ENCODE results near the gene BAK1.
"Not testable (repeated sequence)": the region's sequence is repeated elsewhere in the genome, so short reads cannot be mapped to it uniquely, and the experiment has no call there.

Gene BAK1

DNA sequence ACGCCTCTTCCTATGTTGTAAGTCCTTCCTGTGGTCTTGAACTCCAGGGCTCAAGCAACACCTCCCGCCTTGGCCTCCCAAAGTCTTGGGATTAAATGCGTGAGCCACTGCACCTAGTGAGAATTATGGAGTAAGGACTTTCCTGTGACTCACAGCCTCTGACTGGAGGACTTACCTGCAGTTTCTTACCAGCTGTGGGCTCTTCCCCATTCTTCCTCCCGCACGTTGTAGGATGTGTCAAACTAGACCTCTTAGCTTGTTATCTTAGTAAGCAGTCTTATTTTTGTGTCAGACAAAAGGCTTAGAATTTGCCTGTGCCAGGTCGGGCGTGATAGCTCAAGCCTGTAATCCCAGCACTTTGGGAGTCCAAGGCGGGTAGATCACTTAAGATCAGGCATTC, 30.9 kb downstream of the BAK1 start:
- DNase-seq = no peak

DNA sequence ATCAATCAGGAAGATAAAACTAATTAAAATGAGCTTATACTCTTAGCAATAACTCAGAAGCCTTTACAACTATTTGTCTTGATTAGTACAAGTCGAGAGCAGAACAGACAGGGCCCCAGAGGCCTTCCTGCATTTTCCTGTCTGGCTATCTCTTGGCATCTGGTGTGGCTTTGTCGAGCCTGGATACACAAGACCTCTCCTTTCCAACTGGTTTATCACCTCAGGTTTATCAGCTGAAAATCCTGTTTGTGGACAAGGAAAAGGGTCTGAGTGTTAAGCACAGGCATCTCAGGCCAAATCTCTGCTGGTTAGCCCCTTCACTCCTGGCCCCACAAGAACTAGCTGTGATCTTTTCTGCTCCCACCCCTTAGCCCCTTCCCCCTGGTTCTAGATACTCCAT, 32.6 kb downstream of the BAK1 start:
- no peak for DNase-seq

DNA sequence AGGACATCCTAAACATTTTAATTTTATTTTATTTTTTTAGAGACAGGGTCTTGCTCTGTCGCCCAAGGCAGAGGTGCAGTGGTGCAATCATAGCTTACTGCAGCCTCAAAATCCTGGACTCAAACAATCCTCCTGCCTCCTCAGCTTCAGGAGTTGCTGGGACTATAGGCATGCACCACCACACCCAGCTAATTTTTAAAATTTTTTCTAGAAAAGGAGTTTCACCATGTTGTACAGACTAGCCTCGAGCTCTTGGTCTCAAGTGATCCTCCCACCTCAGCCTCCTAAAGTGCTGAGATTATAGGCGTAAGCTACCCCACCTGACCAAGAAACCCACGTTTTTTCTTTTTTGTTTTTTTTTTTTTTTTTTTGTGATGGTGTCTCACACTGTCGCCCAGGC, 33.3 kb downstream of the BAK1 start:
- DNase-seq = no peak

DNA sequence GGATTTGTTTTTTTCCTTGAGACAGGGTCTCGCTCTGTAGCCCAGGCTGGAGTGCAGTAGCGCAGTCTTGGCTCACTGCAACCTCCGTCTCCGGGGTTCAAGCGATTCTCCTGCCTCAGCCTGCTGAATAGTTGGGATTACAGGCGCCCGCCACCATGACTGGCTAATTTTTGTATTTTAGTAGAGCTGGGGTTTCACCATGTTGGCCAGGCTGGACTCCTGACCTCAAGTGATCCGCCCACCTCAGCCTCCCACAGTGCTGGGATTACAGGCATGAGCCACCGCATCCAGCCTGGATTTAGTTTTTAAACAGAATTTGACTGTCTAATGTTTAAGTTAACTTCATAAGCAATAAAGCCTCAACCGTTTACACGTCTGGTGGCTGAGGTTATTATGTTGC, 34.8 kb downstream of the BAK1 start:
- not testable (repeated sequence) for DNase-seq

DNA sequence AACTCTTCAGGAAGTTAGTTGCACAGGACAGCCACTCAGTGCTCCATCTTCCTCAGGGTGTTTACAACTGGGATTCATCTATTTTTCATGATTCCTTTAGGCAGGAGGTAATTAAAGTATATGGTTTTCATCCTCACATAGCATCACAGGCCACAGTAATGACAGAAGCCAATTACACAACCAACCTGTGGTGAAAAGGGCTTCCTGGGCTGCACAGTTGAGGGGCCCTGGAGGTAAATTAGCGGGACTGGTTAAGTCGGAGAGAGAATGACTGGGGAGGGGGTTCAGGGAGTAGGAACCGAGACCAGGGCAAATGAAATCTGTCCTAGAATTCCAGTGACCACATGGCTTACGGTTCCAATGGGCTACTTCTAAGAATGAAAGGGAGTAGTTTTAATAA, 37.0 kb downstream of the BAK1 start:
- DNase-seq = no peak

DNA sequence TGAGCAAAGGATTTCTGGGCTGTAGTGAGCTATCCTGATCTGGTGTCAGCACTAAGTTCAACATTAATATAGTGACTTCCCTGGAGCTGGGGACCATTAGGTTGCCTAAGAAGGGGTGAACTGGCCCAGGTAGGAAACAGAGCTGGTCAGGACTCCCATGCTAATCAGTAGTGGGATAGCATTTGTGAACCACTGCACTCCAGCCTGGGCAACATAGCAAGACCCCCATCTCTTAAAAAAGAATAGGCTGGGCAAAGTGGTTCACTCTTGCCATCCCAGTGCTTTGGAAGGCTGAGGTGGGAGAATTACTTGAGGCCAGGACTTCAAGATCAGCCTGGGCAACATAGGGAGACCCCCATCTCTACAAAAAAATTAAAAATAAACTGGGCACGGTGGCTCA, 39.3 kb downstream of the BAK1 start:
- no peak for DNase-seq

DNA sequence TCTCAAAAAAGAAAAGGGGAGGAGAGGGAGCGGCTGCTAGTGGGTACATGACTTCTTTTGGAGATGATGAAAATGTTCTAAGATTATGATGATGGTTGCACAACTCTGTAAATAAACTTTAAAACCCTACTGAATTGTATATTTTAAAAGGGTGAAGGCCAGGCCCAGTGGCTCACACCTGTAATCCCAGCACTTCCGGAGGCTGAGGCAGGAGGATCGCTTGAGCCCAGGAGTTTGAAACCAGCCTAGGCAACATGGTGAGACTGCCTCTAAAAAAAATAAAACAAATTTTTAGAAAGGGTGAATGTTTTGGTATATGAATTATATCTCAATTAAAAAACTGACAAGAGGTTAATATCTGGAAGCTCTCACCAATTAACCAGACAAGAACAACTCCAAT, 45.4 kb downstream of the BAK1 start:
- no peak for DNase-seq

DNA sequence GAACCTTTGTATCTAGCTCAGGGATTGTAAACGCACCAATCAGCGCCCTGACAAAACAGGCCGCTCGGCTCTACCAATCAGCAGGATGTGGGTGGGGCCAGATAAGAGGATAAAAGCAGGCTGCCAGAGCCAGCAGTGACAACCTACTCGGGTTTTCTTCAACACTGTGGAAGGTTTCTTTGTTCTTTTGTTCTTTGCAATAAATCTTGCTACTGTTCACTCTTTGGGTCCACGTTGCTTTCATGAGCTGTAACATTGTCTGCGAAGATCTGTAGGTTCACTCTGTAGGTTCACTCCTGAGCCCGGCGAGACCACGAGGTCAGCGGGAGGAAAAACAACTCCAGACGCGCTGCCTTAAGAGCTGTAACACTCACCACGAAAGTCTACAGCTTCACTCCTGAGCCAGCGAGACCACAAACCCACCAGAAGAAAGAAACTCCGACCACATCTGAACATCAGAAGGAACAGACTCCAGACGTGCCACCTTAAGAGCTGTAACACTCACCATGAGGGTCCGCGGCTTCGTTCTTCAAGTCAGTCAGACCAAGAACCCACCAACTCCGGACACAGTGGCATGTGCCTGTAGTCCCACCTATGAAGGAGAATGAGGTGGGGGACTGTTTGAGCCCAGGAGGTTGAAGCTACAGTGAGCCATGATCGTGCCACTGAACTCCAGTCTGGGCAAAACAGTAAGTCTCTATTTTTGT, 46.8 kb downstream of the BAK1 start:
- not testable (repeated sequence) for DNase-seq

DNA sequence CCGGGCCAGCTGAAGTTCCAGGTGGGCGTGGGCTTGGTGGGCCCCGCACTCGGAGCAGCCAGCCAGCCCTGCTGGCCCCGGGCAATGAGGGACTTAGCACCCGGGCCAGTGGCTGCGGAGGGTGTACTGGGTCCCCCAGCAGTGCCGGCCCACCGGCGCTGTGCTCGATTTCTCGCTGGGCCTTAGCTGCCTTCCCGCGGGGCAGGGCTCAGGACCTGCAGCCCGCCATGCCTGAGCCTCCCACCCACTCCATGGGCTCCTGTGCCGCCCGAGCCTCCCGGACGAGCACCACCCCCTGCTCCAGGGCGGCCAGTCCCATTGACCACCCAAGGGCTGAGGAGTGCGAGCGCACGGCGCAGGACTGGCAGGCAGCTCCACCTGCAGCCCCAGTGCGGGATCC, 47.6 kb downstream of the BAK1 start:
- not testable (repeated sequence) for DNase-seq

DNA sequence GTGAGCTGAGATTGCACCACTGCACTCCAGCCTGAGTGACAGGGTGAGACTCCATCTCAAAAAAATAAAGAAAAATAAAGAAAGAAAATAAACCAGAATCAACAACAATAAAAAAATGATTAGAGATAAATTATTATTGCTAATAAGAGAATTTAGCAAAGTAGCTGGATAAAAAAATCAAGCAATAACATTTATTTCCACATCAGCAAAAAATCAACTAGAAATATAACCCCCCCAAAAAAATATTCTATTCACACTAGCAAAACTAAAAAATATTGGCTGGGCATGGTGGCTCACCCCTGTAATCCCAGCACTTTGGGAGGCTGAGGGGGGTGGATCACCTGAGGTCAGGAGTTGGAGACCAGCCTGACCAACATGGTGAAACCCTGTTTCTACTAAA, 49.5 kb downstream of the BAK1 start:
- DNase-seq = not testable (repeated sequence)

Data from SHP77 treated with DMSO at 0.1 percent for 48 hours (cell line).